Measurements from ENCODE around the gene BHLHE41.

GRCh38 chr12:26100666-26101349 is 24.0 kb downstream of the BHLHE41 start:
- TF ChIP-seq CTCF (IDR thresholded peaks at IDR 0.05) (no peak), BCL3 (IDR thresholded peaks at IDR 0.05) (no peak), REST (IDR thresholded peaks at IDR 0.05) (no peak), RARB (CRISPR knock-in tag; IDR thresholded peaks at IDR 0.05) (no peak), POLR2A (IDR thresholded peaks at IDR 0.05; ENCODE audit: low read length) (no peak), ELK1 (IDR thresholded peaks at IDR 0.05; ENCODE audit: low read depth, low read length) (no peak), CHD2 (IDR thresholded peaks at IDR 0.05; ENCODE audit: low read length, partially characterized antibody) (no peak), MAFK (IDR thresholded peaks at IDR 0.05; ENCODE audit: partially characterized antibody) (no peak), RNF2 (IDR thresholded peaks at IDR 0.05; ENCODE audit: borderline replicate concordance, low read depth) (no peak), CHD4 (IDR thresholded peaks at IDR 0.05; ENCODE audit: borderline replicate concordance) (no peak), HOXB5 (CRISPR knock-in tag; IDR thresholded peaks at IDR 0.05) (no peak)

All from A549 (cell line).